Osteoblast (primary cell): Measurements from ENCODE around the gene GABRG3. TPM values are rescaled to one million over a fixed set of nuclear protein-coding genes. Genes with fewer than 3 reads are reported as not detected.

Experiments
- DNase-seq: peaks from one replicate; pipeline ENCODE4 v3.0.0; 2011; ENCODE audit warnings: low spot score, mixed read lengths; ENCODE audit not compliant: insufficient read length; ENCODE audit errors: missing footprints
- H2AFZ ChIP-seq: 2 replicates; pipeline ENCODE4 v1.6.0; 2011; ENCODE audit warnings: mild to moderate bottlenecking, low read length
- H3K27ac ChIP-seq: 2 replicates; pipeline ENCODE4 v1.5.1; 2011; ENCODE audit warnings: mild to moderate bottlenecking, low read depth, low read length, moderate library complexity
- H3K27me3 ChIP-seq: 2 replicates; pipeline ENCODE4 v1.6.0; 2012; ENCODE audit warnings: mild to moderate bottlenecking, control low read depth, inconsistent platforms, low read length, moderate library complexity; ENCODE audit not compliant: insufficient read depth
- H3K36me3 ChIP-seq: 2 replicates; pipeline ENCODE4 v1.5.1; 2011; ENCODE audit warnings: mild to moderate bottlenecking, low read length, control low read depth, moderate library complexity; ENCODE audit not compliant: insufficient read depth
- H3K4me1 ChIP-seq: 2 replicates; pipeline ENCODE4 v1.5.1; 2011; ENCODE audit warnings: mild to moderate bottlenecking, low read length, control low read depth, moderate library complexity; ENCODE audit not compliant: insufficient read depth
- H3K4me2 ChIP-seq: 2 replicates; pipeline ENCODE4 v1.6.0; 2011; ENCODE audit warnings: mild to moderate bottlenecking, low read length; ENCODE audit not compliant: insufficient read depth
- H3K4me3 ChIP-seq: fragments of 200-600 bp; sonication (generic); 3 replicates; pipeline ENCODE4 v1.5.1; 2012; ENCODE audit warnings: mild to moderate bottlenecking, low read length, inconsistent platforms; ENCODE audit not compliant: insufficient read depth
- H3K79me2 ChIP-seq: 2 replicates; pipeline ENCODE4 v1.6.0; 2012; ENCODE audit warnings: mild to moderate bottlenecking, low read length, control low read depth, inconsistent platforms; ENCODE audit not compliant: insufficient read depth
- H3K9me3 ChIP-seq: 2 replicates; pipeline ENCODE4 v1.5.1; 2011; ENCODE audit warnings: low read depth, low read length, control low read depth
- H4K20me1 ChIP-seq: 2 replicates; pipeline ENCODE4 v1.6.0; 2012; ENCODE audit warnings: mild to moderate bottlenecking, low read length, control low read depth; ENCODE audit not compliant: insufficient read depth
- total RNA-seq: library from RNA; depleted of rRNA; stranded (reverse); fragments of >200 nt; gene quantifications from 2 replicates; pipeline ENCODE4 v1.2.3, GENCODE V29; 2012
- TF ChIP-seq, protein P1 (sequence below): IDR thresholded peaks from 2 replicates; pipeline ENCODE4 v1.5.1; 2011; ENCODE audit warnings: mild to moderate bottlenecking, low read depth, low read length, moderate library complexity; ENCODE audit errors: extremely low read depth

GABRG3 gene
- total RNA-seq, 1 donor = not detected

DNA sequence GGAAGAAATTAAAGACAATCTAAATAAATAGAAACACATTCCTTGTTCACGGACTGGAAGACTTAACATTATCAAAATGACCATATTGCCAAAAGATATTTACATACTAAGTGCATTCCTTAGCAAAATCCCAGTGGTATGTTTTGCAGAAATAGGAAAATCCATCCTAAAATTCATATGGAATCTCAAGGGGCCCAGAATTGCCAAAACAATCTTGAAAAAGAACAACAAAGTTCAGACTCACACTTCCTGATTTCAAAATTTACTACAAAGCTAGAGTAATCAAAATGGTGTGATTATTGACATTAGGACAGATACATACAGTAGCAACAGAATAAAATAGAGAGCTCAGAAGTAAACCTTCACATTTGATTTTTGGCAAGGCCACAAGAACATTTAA lies 612.7 kb downstream of the GABRG3 start:
- Histone ChIP-seq H3K27ac (no peak overlapping the region), H2AFZ (no peak overlapping the region), H3K9me3 (no peaks in the 10 kb centered on the region), H3K27me3 (no peaks in the 10 kb centered on the region), H3K4me1 (peaks cover 3% of the 10 kb centered on the region), H3K4me3 (no peak overlapping the region), H3K4me2 (no peak overlapping the region), H3K79me2 (no peaks in the 10 kb centered on the region), H4K20me1 (no peaks in the 10 kb centered on the region), H3K36me3 (no peaks in the 10 kb centered on the region)
- DNase-seq = no peak
- TF ChIP-seq, protein P1, sequence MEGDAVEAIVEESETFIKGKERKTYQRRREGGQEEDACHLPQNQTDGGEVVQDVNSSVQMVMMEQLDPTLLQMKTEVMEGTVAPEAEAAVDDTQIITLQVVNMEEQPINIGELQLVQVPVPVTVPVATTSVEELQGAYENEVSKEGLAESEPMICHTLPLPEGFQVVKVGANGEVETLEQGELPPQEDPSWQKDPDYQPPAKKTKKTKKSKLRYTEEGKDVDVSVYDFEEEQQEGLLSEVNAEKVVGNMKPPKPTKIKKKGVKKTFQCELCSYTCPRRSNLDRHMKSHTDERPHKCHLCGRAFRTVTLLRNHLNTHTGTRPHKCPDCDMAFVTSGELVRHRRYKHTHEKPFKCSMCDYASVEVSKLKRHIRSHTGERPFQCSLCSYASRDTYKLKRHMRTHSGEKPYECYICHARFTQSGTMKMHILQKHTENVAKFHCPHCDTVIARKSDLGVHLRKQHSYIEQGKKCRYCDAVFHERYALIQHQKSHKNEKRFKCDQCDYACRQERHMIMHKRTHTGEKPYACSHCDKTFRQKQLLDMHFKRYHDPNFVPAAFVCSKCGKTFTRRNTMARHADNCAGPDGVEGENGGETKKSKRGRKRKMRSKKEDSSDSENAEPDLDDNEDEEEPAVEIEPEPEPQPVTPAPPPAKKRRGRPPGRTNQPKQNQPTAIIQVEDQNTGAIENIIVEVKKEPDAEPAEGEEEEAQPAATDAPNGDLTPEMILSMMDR = no peak

GRCh38 chr15:27585041-27585640 lies 614.2 kb downstream of the GABRG3 start:
- no peak overlapping the region for H2AFZ ChIP-seq
- no peaks in the 10 kb centered on the region for H4K20me1 ChIP-seq
- H3K36me3 ChIP-seq = no peaks in the 10 kb centered on the region
- no peak for DNase-seq
- H3K9me3 ChIP-seq = no peaks in the 10 kb centered on the region
- no peaks in the 10 kb centered on the region for H3K27me3 ChIP-seq
- no peaks in the 10 kb centered on the region for H3K79me2 ChIP-seq
- peaks cover 3% of the 10 kb centered on the region for H3K4me1 ChIP-seq
- no peak overlapping the region for H3K27ac ChIP-seq
- H3K4me3 ChIP-seq = no peak overlapping the region
- no peak overlapping the region for H3K4me2 ChIP-seq
- TF ChIP-seq, protein P1 = no peak

DNA sequence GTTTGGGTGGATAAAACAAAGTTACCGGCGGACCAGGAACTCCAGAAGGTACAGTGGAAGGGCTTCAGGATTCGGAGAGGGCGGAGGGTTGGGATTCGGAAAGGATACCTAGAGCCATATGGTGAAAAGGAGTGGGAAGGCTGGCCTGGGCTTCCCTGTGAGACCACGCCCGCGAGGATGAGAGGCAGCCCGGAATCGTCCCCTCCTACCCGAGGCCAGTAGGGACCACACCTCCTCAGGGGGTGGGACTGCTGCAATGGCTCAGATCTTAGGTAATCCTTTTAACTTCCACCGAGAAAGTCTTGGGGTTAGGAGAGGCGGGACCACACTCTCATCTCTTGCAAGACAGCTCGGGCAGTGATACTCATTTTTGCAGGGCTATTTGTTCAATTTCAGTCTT lies 616.8 kb downstream of the GABRG3 start:
- TF ChIP-seq, protein P1 = no peak
- Histone ChIP-seq H3K9me3 (no peaks in the 10 kb centered on the region), H4K20me1 (no peaks in the 10 kb centered on the region), H3K27me3 (no peaks in the 10 kb centered on the region), H3K27ac (no peak overlapping the region), H3K79me2 (no peaks in the 10 kb centered on the region), H3K36me3 (no peaks in the 10 kb centered on the region), H3K4me1 (peaks cover 3% of the 10 kb centered on the region), H2AFZ (no peak overlapping the region), H3K4me2 (no peak overlapping the region), H3K4me3 (no peak overlapping the region)
- no peak for DNase-seq

DNA sequence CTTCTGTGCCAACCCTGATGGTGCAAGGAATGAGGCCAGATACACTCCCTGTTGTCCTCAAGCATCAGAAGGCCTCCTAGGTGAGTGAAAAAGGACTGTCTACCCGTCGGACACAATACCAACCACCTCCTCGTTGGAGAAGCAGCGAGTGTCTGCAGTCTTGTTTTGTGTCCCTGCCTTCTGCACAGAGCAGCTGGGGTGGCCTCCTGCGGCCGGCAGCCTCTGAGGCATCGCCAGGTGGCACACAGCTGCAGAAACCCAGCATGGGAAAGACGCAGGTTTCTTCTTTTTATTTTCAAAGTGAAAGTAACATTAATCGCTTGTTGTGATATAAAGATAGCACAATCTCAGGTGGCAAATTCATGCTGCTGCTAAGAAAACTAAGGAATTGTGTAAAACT lies 618.3 kb downstream of the GABRG3 start:
- H2AFZ ChIP-seq = no peak overlapping the region
- no peaks in the 10 kb centered on the region for H3K79me2 ChIP-seq
- H3K4me2 ChIP-seq = no peak overlapping the region

More for the DNA sequence above, 618.3 kb downstream of the GABRG3 start:
- Histone ChIP-seq H3K9me3 (no peaks in the 10 kb centered on the region), H3K4me3 (no peak overlapping the region), H3K36me3 (no peaks in the 10 kb centered on the region), H3K27ac (no peak overlapping the region), H3K27me3 (no peaks in the 10 kb centered on the region), H3K4me1 (no peaks in the 10 kb centered on the region), H4K20me1 (no peaks in the 10 kb centered on the region)
- no peak for DNase-seq
- TF ChIP-seq, protein P1 = no peak
